CD4-positive, alpha-beta T cell treated with Interleukin-21 for 1 hour (primary cell): Measurements from ENCODE around the gene KAZN.

ENCODE experiments used
- DNase-seq: peaks from one replicate; pipeline ENCODE4 v3.0.0-alpha.2; 2020

Gene KAZN

DNA sequence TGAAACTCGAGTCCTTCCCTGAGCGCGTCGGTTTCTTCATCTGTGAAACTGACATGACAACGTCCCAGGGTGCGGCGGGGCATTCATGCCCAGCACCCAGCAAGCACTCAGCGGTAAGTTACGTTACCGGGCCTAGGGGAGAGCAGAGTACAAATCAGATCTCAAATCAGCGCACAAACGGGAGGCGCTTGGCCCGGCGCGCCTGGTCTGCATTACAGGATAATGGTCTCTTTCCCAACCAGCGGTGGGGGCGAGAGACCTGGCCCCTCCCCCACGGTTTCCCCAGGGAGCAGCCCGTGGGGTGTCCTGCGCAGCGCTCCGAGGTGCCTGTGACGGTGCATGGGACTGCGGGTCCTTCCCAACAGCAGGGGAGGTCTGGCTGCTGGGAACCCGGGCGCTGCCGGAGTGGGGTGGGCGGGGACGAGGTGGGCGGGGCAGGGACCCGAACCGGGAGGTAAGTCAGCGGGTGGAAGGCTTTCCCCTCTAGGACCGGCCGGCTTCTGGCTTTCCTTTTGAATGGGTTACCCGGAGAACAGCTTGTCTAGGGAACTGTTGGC is 556.1 kb downstream of the KAZN start:
- no peak for DNase-seq

DNA sequence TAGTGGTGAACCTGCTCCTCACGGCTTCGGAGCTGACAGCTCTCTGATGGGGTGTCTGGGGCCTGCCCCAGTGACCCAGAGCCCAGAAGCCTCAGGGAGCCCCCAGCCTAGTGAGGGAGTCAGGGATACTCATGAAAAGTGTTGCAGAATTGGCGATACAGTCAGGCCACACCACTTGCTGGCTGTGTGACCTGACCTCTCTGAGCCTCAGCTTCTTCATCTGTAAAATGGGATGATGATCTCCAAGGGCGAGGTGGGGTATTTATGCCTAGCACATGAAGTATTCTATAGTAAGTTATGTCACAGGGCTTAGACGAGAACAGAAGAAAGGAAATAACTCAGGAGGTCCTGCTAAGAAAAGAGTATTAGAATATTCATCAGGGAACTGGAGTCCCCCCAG is 556.7 kb downstream of the KAZN start:
- DNase-seq, result no peak

DNA sequence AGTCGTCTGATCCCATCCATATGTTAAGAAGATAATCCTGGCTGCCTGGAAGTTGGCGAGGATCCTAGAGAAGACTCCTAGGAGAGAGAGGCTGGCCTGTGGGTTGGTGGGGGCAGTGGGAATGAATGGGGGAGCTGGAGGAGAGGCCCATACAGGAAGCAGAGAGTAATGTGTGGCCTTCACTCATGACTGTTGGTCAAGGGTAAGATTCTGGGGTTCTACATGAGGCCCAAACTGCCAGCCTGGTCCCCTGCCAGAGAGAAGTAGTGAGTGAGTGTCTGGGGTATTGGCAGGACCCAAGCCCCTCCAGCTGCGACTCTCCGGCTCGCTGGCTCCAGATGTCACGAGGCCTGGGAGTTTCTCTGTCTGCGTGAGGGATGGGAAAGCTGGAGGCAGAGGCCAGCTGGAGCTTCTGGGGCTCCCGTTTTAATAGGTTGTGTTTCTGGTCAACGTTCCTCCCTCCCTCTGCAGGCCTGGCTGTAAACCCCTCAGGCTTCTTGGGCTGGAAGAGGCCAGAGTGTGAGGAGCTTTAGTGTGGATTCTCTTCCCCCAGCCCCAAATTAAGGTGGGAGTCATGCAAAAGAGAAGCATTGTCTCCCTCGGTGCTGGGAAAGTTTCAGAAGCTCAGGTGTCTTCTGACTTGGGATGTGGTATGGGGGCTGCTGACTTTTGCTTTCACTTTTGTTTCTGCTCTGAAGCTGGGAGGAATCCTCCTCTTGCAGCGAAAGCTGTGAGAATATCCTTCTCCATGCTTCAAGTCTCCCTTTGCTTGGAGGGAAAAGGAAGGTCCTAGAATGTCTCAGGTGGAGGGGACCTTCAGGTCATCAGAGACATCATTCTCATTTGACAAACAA is 557.6 kb downstream of the KAZN start:
- DNase-seq, result peak; percentile 11

DNA sequence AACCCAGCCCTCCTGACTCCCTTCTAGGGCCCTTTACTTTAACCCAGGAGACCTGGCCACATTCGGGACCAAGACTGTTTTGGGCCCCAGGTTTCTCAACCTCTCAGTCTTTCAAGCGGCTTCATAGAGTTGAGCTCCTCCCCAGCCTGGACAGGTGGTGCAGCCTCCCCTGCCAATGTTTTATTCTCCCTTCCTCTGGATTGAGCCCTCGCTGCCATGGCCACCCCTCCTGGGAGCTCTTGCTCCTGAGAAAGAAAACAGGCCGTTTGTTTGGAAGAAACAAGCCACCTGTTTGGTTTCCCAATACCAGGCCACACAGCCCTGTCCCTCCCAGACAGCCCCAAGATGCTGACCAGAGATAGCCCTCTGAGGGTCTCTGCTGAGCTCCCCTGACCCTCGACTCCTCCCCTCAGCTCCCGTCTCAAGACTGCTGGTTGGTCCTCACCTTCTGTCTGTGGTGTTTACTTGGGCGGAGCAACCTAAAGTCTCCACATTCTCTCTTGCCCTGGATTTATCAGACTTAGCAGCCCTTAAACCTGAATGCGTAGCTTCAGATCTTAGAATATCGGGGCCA is 558.4 kb downstream of the KAZN start:
- no peak for DNase-seq

DNA sequence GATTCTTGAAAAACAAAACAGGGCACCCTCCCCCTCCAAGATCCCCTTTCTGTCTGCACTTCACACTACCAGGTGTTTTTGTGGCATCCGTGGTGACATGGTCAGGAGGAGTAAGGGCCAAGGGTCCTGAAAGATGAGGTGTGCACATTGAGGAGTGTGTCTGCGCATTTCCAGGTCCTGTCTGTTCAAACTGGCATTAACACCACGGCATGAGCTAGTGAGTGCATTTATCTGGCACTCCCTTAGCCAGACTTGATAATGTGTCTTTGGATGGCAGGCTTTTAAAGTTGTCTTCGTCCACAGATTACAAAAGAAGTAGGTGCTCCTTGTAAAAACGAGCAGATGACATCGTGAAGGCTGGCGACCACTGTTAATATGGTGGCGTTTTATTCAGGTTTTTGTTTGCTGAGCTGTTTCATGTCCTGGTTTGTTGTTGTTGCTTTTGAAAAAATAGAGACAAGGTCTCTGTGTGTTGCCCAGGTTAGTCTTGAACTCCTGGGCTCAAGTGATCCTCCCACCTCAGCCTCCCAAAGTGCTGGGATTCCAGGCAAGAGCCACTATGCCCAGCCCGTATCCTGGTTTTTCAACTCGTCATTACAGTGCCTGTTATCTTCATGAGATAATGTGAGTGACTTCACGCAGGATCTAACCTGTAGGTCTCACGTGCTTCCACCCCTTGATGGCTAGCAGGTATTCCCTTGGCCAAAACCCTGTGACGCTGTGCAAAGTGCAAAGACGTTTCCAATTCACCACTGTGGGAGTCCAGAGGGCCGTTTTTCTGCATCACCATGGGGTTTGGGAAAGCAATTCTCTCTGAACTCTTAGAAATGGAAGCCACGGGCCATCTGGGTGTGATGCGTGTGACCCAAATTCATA is 559.3 kb downstream of the KAZN start:
- DNase-seq, result no peak

DNA sequence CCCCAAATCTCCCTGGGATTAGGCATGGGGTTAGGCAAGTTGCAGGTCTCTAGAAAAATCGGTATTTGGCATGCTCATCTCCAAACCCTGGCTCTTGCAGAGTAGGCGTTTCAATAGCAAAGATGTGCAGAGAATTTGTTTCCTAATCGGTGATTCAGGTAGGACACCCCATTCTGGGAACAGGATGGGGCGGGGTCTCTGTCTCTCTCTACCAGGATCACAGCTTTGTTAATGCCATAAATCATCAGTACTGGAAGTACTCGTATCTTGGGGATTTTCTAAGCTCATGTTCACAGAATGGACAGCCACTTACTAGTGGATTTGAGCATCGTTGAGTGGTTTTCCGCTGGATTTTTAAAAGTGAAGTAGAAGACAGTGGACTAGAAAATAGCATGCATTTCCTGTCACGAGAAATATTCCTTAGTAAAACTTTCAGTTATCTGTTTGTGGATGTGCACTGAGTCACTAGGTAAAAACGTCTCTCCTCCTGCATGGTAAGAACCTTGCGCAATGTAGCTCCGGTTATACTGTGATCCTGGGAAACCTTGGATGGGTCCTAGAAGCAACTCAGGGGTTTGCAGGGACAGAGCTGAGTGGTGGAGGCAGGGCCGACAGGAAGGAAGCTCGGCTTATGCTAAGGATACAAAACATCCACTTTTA is 560.2 kb downstream of the KAZN start:
- no peak for DNase-seq

DNA sequence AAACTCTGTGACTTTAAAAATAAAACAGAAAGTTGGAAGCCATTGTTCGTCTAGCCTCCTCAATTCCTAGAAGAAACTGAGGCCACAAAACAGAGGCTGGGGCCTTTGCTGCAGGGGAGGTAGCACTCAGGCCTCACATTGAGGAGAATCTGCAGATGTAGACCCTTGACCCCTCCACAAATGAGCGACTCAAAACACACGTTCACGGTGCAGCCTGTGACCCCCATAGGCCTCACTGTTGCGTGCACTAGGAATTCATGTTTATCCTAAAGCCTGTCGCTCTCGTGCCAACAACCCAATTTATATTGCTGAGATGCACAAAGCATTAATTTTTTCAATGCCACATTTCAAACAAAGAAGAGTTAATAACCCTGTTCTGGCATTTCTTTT is 560.7 kb downstream of the KAZN start:
- no peak for DNase-seq

DNA sequence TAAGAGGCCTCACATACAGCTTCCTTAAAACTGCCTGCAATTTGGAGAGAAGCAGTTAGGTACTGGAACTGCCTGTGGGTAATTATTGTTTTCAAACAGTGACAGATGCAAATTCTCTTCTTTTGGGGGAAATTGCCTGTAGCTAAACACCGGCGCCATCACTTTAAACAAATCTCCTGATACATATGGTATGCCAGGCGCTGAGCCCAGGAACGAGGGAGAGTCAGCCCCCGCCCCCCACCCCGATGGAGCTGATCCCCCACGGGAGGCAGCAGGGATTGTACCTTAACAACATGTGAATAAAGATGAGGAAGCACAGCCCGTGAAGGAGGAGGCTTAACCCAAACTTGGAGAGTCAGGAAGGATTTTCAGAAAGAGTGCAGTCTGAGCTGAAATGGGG is 562.1 kb downstream of the KAZN start:
- no peak for DNase-seq

DNA sequence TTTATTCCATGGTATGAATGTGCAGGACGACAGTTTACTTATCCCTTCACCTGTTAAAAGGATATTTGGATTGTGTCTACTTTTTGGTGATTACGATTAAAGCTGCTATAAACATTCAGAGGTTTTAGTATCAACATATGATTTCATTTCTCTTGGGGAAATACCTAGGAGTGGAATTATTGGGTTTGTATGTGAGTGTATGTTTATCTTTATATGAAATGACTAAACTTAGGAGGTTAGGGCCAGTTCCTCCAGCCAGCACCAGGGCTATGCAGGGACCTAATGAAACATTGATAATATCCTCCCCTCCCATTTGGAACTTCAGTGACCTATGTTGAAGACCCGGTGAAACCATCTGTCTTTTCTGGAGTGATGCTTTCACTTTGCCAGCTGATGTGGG is 568.9 kb downstream of the KAZN start:
- no peak for DNase-seq
